HG03521 (cell line): ENCODE measurements around the gene KRT81.
"Not testable (repeated sequence)": the region's sequence is repeated elsewhere in the genome, so short reads cannot be mapped to it uniquely, and the experiment has no call there.

Experiments
- ATAC-seq: cut with Tn5 transposase; IDR thresholded peaks from one replicate; pipeline ENCODE4 v1.9.1; 2021; ENCODE audit warnings: mild to moderate bottlenecking, moderate library complexity; ENCODE audit not compliant: unreplicated experiment

KRT81 gene

DNA sequence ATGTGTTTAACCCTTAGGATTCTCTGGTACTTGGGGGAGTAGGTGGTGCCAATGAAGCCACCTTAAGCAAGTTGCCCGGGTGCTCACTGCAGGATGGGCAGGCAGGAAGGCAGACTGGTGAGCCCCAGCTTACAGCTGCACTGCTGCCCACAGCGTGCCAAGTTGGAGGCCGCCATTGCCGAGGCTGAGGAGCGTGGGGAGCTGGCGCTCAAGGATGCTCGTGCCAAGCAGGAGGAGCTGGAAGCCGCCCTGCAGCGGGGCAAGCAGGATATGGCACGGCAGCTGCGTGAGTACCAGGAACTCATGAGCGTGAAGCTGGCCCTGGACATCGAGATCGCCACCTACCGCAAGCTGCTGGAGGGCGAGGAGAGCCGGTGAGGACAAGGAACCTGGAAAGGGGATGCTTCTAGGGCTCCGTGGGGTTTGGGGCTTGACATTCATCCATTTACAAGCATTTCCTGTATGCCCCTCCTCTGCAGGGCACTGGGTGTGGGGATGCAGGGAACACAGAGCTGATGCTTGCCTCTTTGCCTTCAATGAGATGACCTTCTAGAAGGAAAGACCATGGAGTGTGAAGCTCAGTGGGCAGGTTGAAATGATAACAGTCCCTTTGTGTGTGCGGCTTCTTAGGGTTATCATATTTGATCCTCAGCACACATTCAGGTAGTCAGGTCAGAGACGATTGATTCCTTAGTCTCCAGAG lies 45.9 kb downstream of the KRT81 start:
- ATAC-seq, result no peak

- no peak for ATAC-seq
Measured at GRCh38 chr12:52244615-52244994, 46.7 kb downstream of the KRT81 start.

- ATAC-seq, result peak; percentile 88
Measured at GRCh38 chr12:52243856-52244614, 47.3 kb downstream of the KRT81 start.

- no peak for ATAC-seq
Measured at GRCh38 chr12:52243259-52243855, 48.0 kb downstream of the KRT81 start.

DNA sequence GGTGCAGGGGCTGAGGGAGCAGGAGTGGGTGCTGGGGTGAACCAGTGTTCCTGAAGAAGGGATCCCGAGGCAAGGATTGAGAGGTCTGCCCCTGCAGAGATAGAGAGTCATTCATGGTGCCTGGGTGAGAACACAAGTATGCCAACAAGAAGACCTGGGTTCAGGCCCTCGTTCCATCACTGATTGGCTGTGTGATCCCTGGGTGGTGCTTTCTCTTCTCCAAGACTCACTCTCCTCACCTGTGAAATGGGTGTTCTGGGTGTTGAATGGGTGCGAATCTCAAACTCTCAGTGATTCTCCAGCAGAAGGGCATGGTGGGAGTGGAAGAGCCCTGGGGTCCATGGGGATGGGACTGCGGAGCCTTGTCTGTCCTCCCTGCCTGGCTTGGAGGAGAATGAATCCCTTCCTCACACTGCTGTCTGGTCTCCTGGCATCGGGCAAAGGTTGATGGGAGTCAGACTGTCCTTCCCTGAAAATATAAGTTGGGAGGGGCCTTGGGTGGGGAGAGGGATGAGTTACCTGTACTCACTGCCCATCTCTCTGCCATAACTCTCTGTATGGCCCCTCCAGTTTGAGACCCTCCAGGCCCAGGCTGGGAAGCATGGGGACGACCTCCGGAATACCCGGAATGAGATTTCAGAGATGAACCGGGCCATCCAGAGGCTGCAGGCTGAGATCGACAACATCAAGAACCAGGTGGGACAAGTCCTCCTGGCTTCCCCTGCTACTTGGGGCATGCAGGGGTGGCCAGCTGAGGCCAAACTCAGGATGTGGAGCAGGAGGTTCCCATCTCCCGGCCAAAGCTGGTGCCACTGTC lies 48.7 kb downstream of the KRT81 start:
- no peak for ATAC-seq

DNA sequence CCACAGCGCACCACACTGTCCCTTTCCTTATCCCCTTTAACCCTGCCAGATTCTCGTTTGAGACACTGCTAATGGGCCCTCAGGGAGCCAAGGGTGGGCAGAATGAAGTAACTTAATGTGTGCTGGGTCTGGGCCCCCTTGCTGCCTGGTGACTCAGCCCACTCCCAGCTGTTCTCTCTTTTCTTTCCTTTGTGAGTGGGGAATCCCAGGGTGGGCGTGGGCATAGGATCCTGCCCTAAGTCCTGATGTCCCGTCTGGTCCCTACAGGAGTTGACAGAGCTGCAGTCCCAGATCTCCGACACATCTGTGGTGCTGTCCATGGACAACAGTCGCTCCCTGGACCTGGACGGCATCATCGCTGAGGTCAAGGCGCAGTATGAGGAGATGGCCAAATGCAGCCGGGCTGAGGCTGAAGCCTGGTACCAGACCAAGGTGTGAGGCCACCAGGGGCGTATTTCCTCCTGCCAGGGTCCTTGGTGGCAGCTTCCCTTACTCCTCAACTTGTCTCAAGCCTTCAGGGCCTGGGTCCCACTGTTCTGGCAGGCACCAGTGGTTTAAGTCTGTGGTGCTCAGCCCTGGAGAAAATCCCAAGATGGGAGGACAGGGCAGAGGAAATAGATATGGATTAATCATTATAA lies 50.0 kb downstream of the KRT81 start:
- ATAC-seq, result no peak

DNA sequence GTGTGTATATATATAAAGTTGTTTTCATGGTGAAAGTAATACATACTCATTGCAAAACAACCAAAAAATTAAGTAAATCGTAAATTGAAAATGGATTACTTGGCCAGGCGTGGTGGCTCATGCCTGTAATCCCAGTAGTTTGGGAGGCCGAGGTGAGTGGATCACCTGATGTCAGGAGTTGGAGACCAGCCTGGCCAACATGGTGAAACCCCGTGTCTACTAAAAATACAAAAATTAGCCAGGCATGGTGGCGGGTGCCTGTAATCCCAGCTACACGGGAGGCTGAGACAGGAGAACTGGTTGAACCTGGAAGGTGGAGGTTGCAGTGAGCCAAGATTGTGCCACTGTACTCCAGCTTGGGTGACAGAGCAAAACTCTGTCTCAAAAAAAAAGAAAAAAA lies 51.1 kb downstream of the KRT81 start:
- not testable (repeated sequence) for ATAC-seq

- no peak for ATAC-seq
Measured at GRCh38 chr12:52239767-52240166, 51.6 kb downstream of the KRT81 start.

GRCh38 chr12:52238916-52239646 lies 52.3 kb downstream of the KRT81 start:
- no peak for ATAC-seq

GRCh38 chr12:52238207-52238840 lies 53.0 kb downstream of the KRT81 start:
- no peak for ATAC-seq

- ATAC-seq, result no peak
Measured at GRCh38 chr12:52236386-52237050, 54.8 kb downstream of the KRT81 start.
